Fibroblast of skin of scalp (primary cell): ENCODE data around the gene PSMC6. TPM values are rescaled to one million over a fixed set of nuclear protein-coding genes. Genes with fewer than 3 reads are reported as not detected.

Source experiments
- DNase-seq: peaks from one replicate; pipeline ENCODE4 v3.0.0-alpha.2; 2013
- polyA plus RNA-seq, 2 experiments: library from polyadenylated mRNA; unstranded; fragments of 120-200 nt; gene quantifications; one replicate each; pipeline ENCODE4 v1.2.1, GENCODE V29; 2013; ENCODE audit not compliant: insufficient read length in 2 of 2

Gene PSMC6
- 78.5 TPM for polyA plus RNA-seq (2013, experiment 1 of 2; ENCODE audit: insufficient read length)
- polyA plus RNA-seq (2013, experiment 2 of 2; ENCODE audit: insufficient read length): 75.9 TPM

DNA sequence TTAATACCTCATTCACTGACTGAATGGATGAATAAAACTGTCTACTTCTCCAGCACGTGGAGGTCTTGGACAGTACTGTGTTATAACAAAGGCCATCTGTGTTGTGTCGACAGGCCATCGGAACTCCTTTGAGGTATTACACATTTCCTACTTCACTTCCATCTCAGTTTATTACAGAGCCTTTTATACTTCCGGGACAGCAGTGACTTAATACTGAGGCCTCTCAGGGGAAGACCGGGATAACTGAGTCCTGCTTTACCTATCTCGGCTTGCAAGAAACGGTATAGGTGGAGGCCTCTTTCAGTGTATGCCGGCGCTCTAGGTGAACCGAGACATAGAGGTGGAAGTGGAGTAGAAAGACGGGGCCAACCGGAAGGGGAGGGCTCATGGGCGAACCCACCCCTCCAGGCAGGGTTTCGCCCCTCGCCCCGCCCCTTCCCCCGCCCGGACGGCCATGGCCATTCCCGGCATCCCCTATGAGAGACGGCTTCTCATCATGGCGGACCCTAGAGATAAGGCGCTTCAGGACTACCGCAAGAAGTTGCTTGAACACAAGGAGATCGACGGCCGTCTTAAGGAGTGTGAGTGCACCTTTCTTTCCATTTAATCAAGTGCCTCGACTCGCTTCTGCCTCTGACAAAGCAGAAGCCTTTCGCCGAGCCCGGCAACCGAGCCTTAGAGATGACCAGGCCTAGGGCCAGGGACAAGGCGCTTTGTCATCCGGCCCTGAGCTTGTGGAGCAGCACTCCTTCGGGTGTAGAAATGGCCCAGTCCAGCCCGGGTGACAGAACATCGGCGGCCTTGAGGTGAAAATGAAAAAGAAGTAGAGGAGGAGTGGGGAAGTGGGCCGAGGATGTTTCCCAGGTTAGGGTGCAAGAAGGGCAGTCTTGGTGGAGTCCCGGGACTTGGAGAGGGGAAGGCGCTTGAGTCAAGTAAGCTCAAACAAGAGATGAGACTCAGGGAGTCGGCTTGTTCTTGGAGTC lies at the start of gene PSMC6:
Gene PSMC6 (plus strand): TSS at position 477 of the 983 bp plus-strand sequence. CDS start 20 bp downstream, at position 497.
- DNase-seq: peak; percentile 89

DNA sequence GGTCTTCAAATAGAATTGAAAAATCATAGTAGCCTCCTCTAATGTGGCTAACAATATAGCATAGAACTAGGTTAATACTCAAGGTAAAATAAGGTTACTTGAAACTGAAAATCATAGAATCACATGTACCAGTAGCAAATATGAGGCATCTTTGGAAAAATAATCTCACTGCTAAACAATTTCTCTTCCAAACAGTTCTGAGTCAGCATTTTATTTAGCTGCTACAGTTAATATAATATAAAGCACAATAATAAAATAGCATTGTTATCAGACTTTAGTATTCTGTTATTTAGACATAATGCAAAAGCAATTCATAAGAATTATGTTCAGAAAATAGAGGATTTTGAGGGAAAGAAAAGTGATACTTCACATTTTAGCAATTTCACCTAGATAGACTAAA lies 46.7 kb upstream of the PSMC6 start:
- no peak for DNase-seq

DNA sequence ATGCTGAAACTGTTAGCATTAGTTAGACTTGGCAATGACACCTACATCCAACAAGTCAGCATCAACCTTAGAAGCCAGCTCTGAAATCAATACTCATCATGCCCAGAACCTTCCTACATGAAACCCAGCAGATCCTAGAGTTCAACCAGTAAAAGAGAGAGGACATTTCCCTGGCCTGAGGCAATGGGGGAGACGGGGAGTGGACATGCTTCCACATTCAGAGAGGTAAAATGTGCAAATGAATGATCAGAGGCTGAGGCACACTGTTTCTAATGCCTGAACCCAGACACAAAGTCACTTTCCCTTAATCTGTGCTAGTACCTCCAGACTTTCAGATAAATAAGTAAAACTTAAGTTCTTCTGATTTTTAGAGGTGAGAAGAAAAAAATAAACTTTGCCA lies 46.2 kb upstream of the PSMC6 start:
- no peak for DNase-seq

DNA sequence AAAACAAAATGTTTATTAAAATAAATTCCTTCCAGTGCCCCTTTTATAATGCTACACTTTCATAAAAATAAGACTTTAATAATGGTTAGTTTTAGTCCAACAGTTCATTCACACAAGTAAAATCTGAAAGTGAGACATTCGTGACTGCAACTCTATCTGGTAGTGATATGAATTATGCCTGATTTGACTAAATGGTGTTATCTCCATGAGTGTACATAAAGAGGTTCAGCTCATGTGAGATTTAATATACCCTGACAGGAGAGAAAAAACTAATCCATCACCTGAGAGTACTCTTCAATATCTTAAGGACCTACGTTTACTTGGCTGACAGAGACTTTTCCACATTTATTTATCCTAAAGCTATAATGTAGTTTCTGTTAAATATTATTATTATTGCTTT lies 45.7 kb upstream of the PSMC6 start:
- DNase-seq: no peak

DNA sequence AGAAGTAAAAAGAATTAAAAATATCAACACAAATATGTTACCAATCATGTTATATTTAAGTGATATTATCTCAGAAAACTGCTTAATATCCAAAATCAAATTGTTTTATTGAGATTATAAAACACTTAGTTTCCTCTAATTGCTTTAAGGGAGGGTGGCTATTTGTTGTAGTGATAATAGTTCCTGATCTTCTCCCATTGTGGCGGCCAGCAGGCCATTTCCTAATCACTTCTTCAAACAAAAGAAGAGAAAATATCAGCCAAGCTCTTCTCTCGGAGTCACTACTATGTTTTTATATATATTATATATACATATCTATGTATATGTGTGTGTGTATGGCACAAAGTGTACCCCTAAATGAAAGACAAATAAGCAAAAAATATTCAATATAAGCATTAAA lies 43.1 kb upstream of the PSMC6 start:
- no peak for DNase-seq

DNA sequence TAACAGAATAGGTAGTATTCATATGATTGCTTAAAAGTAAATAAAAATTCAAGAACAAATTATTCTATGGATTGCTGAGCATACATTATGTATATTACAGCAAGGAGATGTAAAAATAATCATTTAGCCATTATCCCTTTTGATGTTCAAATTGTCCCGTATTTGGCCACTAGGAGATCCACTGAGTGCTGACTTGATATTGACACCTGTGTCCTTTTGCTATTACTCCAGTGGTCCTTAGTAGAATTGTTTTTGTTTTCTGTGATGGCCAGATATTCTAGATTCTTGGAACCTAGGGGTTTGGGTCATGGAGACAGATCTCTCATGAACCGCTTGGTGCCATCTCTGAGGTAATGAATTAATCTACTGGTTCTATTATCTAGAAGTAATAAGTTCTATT lies 28.4 kb upstream of the PSMC6 start:
- DNase-seq: no peak

DNA sequence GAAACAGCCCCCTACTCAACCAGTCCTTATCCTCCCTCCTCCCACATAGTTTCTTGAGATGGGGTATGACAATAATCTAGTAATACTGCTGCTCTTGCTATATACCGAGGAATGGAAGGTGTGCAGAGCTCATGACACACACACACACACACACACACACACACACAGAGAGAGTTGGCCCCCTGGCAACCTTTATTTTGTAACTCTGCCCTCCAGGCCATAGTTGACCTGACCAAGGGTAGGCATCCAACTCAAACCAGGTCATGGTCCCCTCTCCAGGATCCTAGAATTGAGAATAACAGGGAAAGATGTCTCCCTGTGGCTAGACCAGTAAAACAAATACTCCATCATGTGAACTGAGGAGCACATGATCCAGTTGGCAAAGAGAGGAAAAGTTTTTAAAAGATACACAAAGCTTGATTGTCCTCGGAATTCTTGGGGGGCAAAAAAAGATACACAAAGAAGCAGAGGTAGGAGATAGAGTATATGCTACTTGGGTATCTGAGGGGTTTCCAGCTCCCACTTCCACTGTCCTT lies 22.9 kb upstream of the PSMC6 start:
- DNase-seq: no peak

DNA sequence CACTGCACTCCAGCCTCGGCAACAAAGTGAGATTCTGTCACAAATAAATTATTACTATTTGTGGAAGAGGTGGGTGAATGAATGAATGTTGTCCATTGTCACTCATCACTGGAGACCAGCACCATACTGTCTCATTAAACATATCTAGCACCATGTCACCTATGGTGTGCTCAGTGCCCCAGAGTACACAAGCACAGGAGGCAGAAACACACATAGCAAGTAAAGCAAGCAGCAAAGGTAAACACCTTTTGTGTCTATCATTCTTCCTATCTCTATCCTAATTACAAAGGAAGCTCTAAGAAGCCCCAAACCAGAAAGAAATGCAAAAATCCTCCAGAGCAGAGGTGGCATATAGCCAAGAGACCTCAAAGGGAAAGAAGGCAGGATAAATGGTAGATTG lies 20.8 kb upstream of the PSMC6 start:
- DNase-seq: no peak

DNA sequence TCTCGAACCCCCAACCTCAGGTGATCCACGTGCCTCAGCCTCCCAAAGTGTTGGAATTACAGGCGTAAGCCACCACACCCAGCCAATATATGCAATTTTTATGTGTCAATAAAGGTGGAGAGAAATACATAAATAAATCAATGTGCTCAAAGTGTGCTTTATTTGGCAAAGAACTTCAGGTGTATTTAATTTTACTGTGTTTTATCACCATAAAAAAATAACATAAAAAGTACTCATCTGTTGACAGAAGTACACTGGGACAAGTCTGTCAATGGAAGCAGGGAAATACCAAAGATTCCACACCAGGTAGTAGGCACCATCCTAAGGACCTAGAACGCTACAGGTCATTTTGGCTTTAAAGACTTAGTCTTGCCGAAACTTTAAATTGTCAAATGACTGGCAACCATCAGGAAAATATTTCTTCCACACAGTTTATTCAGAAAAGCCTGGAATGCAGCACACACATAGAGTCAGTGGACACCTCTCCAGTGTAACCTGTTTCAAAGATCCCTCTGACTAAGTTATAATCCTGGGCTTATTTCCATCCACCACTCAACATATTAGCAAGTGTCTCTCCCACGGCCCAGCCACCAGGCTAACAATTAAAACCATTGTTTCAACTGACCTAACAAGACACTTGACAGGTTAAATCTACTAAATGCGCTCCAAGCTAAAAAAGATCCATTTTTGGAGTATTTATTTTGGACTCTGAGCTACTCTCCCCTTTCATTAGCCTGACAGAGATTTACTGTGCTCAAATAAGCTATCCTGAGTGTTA lies 15.8 kb upstream of the PSMC6 start:
- no peak for DNase-seq

DNA sequence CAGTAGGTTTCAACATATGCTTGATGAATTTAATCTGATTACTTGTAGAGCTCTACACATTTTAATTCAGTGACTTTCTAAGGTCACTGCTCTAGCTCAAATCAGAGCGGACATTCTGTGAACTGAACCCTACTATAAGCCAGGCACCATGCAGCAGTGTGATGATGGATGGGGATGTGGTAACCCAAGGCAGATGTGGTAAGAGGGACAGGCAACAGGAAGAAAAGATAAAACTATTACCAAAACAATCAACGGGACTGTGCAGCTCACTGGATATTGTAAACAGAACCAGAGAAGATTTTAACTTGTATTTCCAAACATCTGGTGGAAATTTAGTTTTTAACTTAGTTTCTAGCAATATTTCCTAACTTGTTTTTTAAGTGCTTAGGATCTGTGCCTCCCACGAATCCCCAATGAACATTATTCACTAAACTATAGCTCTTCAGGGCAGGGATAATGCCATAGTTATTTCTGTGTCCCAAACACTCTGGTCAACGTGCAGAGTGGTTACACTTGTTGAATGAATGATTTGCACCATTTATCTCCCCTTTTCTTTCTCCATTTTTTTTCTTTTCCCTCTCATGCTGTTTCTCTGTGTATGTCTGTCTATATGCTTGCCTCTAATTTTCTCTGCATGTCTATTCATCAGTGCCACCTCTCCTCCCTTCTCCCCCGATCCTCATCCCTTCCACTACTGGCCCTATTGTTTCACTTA lies 14.6 kb upstream of the PSMC6 start:
- no peak for DNase-seq

DNA sequence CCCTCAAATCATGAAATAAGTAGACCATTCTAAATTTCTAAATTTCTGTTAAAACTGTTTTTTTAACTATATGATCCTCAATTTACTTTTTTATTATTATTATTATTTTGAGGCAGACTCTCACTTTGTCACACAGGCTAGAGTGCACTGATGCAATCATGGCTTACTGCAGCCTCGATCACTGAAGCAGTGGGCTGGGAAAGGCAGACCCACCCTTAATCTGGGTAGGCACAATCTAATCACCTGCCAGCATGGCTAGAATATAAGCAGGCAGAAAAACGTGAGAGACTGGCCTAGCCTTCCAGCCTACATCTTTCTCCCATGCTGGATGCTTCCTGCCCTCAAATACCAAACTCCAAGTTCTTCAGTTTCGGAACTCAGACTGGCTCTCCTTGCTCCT lies 14.0 kb upstream of the PSMC6 start:
- no peak for DNase-seq

DNA sequence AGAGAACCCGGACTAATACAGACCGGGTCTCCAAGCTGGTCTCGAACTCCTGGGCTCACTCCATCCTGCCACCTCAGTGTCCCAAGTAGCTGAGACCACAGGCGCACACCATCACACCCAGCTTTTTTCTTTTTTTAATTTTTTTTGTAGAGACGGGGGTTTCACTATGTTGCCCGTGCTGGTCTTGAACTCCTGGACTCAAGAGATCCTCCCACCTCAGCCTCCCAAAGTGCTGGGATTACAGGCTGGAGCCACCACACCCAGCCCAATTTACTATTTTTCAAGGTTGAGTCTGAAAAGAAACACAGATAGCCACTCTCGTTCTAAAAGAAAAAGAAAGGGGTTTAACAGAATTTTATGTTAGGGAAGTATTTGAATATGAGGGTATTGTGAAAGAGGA lies 13.5 kb upstream of the PSMC6 start:
- DNase-seq: no peak

DNA sequence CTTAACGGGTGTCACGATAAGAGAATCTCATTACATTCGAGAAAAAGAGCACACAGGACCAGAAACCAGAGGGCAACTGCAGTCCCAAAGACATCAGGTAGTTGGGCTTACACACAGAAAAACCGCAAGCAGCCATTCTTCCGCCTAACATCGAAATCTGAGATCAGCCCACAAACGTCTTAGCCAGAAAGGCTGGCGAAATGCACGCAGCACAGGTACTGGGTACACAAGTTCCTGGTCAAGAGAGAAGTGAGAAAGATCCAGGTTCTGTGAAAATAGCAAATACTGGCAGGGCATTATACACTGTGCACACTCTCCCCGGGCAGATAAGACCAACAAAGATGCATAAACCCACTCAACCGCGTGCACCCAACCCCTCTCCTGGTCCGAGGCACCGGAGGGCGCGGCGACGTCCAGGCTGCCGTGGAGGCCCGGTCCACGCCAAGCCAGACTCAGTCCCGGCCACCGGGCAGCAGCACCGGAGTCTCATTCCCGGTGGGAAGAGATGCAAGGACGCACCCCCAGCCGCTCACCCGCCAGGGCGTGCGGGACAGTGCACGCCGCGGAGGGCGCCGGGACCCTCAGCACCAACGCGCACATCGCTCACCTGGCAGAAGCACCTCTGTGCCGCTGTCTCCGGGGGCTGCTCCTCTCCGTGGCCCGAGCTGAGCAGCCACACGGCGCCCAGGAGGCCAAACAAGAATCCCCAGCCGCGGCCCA lies 12.1 kb upstream of the PSMC6 start:
- DNase-seq: peak; percentile 22

DNA sequence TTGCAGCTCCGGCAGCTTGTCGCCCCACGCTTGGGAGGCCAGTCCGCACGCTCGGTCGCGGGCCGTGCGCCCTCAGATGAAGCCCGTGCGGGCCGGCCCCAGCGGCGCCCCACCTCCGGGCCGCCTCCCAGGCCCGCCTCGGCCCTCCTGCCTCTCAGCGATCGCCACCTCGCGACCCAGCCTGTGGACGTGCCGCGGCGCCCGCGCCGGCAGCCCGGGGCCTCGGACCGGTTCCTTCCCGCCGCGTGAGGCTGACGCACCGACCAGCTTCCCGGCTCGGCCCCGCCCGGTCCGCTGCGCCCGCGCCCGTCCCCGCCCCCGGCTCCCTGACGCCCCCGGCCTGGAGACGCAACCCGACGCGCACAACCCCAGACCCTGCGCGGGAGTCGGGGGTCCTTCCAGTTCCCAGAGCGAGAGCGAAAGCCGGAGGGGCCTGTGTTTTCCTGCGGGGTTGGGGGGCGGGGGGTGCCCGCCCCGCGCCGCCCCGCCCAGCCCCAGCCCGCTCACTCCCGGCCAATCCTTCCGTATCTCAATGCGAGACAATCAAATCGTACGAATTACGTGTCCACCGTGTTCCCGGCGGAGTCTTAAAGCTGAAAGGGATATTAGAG lies 11.4 kb upstream of the PSMC6 start, which contains the start of gene ERO1A:
Gene ERO1A (minus strand): TSS at position 78 of the 611 bp plus-strand sequence. CDS start 77 bp downstream, at position 1.
- DNase-seq: peak; percentile 85

DNA sequence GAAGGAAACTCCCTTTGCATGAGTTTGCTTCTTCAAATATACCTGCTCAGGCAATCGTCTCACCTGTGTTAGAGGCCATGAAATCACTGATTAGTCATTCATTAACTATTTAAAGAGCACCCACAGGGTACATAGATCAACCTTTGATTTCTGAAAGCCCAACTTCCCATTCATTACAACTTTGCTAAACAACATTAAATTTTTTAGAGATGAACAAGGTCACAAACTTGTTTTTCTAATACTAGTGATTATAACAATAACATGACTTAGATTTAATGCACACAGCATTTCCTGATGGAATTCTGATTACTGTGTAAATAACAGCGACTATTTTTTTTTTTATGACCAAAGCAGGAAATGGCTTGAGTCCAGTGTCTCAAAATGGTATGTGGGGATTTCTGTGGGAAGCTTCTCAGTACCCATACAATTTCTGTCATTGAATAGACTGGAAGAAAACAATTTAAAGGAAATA lies 6.3 kb upstream of the PSMC6 start:
- DNase-seq: peak; percentile 10

DNA sequence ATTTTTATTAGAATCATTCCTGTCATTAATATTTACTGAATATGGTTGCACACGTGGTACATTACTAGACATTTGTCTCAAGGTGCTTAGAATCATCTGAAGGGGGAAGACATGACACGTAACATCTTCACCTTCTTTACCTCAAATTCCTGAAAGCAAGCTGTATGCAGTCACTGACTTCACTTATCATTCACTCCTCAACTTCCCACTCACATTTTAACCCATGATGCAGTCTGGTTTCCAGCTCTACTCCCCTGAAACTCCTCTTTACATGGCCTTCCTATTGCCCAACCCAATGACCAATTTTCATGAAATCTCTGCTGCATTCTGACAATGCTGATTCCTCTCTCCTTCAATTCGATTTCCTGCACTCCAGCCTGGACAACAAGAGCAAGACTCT lies 5.8 kb upstream of the PSMC6 start:
- no peak for DNase-seq

DNA sequence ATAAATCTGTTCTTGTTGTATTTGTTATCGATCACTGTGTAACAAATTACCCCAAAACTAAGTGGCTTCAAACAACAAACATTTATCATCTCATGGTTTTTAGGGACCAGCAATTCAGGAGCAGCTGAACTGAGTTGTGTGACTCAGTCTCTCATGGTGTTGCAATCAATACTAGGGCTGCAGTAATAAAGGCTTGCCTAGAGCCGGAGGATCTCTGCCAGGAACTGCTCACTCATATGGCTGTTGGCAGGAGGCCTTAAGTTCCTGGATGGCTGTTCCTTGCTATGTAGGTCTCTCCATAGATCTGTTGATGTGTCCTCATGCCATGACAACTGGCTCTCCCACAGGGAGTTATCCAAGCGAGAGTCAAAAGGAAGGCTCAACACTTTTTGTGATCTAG lies 3.8 kb upstream of the PSMC6 start:
- DNase-seq: peak; percentile 90

DNA sequence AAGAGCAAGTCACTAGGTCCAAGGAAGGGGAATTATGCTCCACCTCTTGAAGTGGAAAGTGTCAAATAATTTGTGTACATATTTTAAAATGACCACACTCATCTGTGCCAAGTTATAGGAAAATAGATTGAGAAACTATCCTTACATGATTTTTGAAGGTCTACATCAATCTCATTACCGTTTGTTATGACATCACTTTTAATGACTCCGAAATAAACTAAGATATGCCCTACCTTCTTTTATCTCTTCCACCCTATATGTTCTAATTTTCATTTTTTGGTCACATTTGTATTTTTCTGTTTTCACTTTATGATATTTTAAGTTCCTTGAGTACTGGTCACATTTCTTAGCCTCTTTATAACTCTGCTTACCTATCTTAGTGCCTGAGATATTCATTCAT lies 3.3 kb upstream of the PSMC6 start:
- DNase-seq: no peak

DNA sequence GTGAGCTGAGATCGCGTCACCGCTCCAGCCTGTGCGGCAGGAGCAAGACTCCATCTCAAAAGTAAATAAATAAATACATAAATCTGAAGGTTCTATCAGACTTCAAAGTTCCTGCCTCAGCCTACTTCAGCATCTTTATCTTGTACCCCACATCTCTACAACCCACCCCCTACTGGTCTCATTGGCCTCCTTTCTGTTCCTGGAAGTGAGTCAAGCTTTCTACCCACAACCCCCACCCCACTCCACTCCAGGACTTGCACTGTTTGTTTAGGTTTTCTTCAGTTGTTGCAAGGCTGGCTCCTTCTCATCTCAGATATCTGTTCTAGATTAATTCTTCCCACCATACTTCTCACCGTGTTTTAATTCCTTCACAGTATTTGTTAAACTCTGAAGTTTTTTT lies 714 bp upstream of the PSMC6 start:
- DNase-seq: peak; percentile 17

DNA sequence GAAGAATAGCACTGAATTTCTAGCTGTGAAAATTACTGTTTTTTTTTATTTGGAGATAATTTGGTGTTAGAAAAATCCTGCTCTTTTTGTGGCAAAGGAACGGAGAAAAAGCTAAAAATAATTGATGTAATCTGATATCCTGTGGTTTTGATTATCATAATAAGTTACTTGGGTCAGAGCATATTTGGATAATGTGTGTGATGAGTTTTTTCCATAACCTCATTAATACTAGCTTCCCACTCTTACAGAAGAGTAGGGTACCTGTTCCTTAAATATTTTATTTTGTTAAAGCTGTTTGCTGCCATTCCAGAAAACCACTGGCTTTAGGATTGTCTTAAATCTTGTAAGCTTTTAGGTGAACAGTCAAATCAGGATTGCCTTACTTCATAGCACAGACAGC lies 4.7 kb downstream of the PSMC6 start:
- DNase-seq: peak; percentile 18

DNA sequence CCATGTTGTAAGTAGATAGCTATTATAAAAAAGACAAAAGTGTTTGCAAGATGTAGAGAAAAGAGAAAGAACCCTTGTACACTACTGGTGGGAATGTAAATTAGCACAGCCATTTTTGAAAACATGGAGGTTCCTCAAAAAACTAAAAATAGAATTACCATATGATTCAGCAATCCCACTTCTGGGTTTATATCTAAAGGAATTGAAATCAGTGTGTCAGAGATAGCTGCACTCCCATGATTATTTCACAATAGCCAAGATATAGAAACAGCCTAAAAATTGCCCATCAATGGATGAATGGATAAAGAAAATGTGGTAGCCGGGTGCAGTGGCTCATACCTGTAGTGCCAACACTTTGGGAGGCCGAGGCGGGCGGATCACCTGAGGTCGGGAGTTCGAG lies 9.2 kb downstream of the PSMC6 start:
- no peak for DNase-seq
